Endothelial cell of umbilical vein (primary cell): ENCODE results near the gene TMEM81. TPM values are rescaled to one million over a fixed set of nuclear protein-coding genes. Genes with fewer than 3 reads are reported as not detected.

ENCODE experiments used
- BruUV-seq: library from RNA; stranded (reverse); fragments of 400-500 nt; replicated peaks from 2 replicates; lab custom pipeline; 2021; lab: Mats Ljungman, UMichigan
- CTCF ChIA-PET: fragments of 300-600, 350-600 bp; sonication (Branson Sonifier 250); formaldehyde crosslinking; loops from one replicate; lab custom pipeline; 2021; ENCODE audit warnings: antibody characterized with exemption, inconsistent platforms; lab: Charles Lee
- POLR2A ChIA-PET: fragments of 300-600, 350-600 bp; sonication (Branson Sonifier 250); formaldehyde crosslinking; loops from one replicate; lab custom pipeline; 2021; ENCODE audit warnings: antibody characterized with exemption, inconsistent platforms; lab: Charles Lee
- DNase-seq: peaks from one replicate; pipeline ENCODE4 v3.0.0-alpha.2; 2011; ENCODE audit warnings: low read depth, low spot score
- FAIRE-seq: peaks from 2 replicates; lab custom pipeline; 2011; peaks lifted over from hg19 to GRCh38; lab: Jason Lieb, UNC
- H2AFZ ChIP-seq: 2 replicates; pipeline ENCODE4 v1.6.0; 2012; ENCODE audit warnings: low read depth, low read length, control low read depth, inconsistent platforms
- H3K27ac ChIP-seq: 2 replicates; pipeline ENCODE4 v1.5.1; 2011; ENCODE audit warnings: low read depth, mild to moderate bottlenecking, control low read depth, low read length, moderate library complexity; ENCODE audit not compliant: insufficient read depth
- H3K27me3 ChIP-seq, 2 experiments: 2 replicates each; pipeline versions ENCODE4 v1.6.0 to v1.6.1; 2011; ENCODE audit warnings: low read length in 2 of 2, mixed read lengths in 1 of 2; ENCODE audit not compliant: control insufficient read depth in 2 of 2, insufficient read depth in 2 of 2
- H3K36me3 ChIP-seq, 2 experiments: 2 replicates in 1 of 2; 3 replicates in 1 of 2; pipeline ENCODE4 v1.5.1; 2011; ENCODE audit warnings: low read length in 2 of 2, mild to moderate bottlenecking in 1 of 2, moderate library complexity in 1 of 2; ENCODE audit not compliant: control insufficient read depth in 2 of 2, insufficient read depth in 2 of 2; ENCODE audit errors: extremely low read depth in 1 of 2
- H3K4me1 ChIP-seq: 3 replicates; pipeline ENCODE4 v1.5.1; 2011; ENCODE audit warnings: mild to moderate bottlenecking, low read length; ENCODE audit not compliant: control insufficient read depth, insufficient read depth; ENCODE audit errors: extremely low read depth
- H3K4me2 ChIP-seq: 2 replicates; pipeline ENCODE4 v1.6.1; 2011; ENCODE audit warnings: low read length, control low read depth, mixed read lengths; ENCODE audit not compliant: insufficient read depth
- H3K4me3 ChIP-seq, 3 experiments: fragments of 200-600 bp in 1 of 3; sonication (generic), shearing (Covaris generic) in 1 of 3; replicated peaks in 1 of 3; 2 replicates each; pipeline ENCODE4 v1.5.1; 2011 to 2016; ENCODE audit warnings: control low read depth in 3 of 3, low read length in 3 of 3, mild to moderate bottlenecking in 2 of 3, inconsistent platforms in 1 of 3, low read depth in 1 of 3, moderate library complexity in 1 of 3; ENCODE audit not compliant: insufficient read depth in 1 of 3
- H3K79me2 ChIP-seq: 2 replicates; pipeline ENCODE4 v1.6.0; 2012; ENCODE audit warnings: low read length, inconsistent platforms; ENCODE audit not compliant: control insufficient read depth, insufficient read depth
- H3K9ac ChIP-seq: replicated peaks from 2 replicates; pipeline ENCODE3; 2011; ENCODE audit warnings: low read length, control low read depth; ENCODE audit not compliant: insufficient read depth; ENCODE audit errors: extremely low read depth
- H3K9me1 ChIP-seq: replicated peaks from 3 replicates; pipeline ENCODE4 v1.6.0; 2011; ENCODE audit warnings: mild to moderate bottlenecking, low read length; ENCODE audit not compliant: control insufficient read depth, insufficient read depth; ENCODE audit errors: extremely low read depth
- H3K9me3 ChIP-seq: replicated peaks from 2 replicates; pipeline ENCODE4 v1.5.1; 2012; ENCODE audit warnings: low read length, inconsistent platforms; ENCODE audit not compliant: control insufficient read depth, insufficient read depth
- H4K20me1 ChIP-seq: replicated peaks from 2 replicates; pipeline ENCODE3; 2011; ENCODE audit warnings: mild to moderate bottlenecking, low read length; ENCODE audit not compliant: control insufficient read depth, insufficient read depth; ENCODE audit errors: extremely low read depth
- EZH2 ChIP-seq: IDR thresholded peaks from 2 replicates; pipeline ENCODE4 v1.6.1; 2012; ENCODE audit warnings: borderline replicate concordance, low read depth, mild to moderate bottlenecking, moderate library complexity, low read length, inconsistent platforms; ENCODE audit not compliant: severe bottlenecking
- FOS ChIP-seq: IDR thresholded peaks from 2 replicates; pipeline ENCODE4 v1.6.1; 2011; ENCODE audit warnings: mild to moderate bottlenecking, low read length, moderate library complexity, borderline replicate concordance; ENCODE audit not compliant: insufficient read depth
- GATA2 ChIP-seq: IDR thresholded peaks from 2 replicates; pipeline ENCODE4 v1.7.0; 2011; ENCODE audit warnings: low read depth, mild to moderate bottlenecking, moderate library complexity, mixed read lengths, low read length; ENCODE audit not compliant: insufficient read length, insufficient read depth
- JUN ChIP-seq: IDR thresholded peaks from 2 replicates; pipeline ENCODE4 v1.6.1; 2011; ENCODE audit warnings: borderline replicate concordance, low read depth; ENCODE audit not compliant: insufficient read length, insufficient read depth
- MYC ChIP-seq: IDR thresholded peaks from one replicate; pipeline ENCODE4 v1.6.1; 2011; ENCODE audit warnings: mild to moderate bottlenecking, low read depth, low read length
- POLR2A ChIP-seq: IDR thresholded peaks from 2 replicates; pipeline ENCODE4 v1.6.1; 2012; ENCODE audit warnings: low read depth, mild to moderate bottlenecking, control low read depth, low read length
- POLR2AphosphoS5 ChIP-seq: IDR thresholded peaks from 2 replicates; pipeline ENCODE4 v1.6.1; 2012; ENCODE audit warnings: low read depth, mild to moderate bottlenecking, control low read depth, low read length, moderate library complexity; ENCODE audit not compliant: insufficient read depth
- dilution Hi-C: fragments of 300-500 bp; cut with MboI; formaldehyde crosslinking; loops from one replicate; pipeline ENCODE4 v1.15.0; 2019; ENCODE audit warnings: low sequenced_read_pairs; ENCODE audit not compliant: extremely low pct_ligation_motif_present
- intact Hi-C: fragments of 100-400 bp; cut with micrococcal nuclease; formaldehyde crosslinking; loops from one replicate; pipeline ENCODE4 v1.10.0; 2022
- polyA plus RNA-seq, 4 experiments: library from polyadenylated mRNA; depleted of rRNA in 3 of 4; stranded (reverse) in 3 of 4; unstranded in 1 of 4; fragments of >200 nt; gene quantifications; 2 replicates each; pipeline versions ENCODE4 v1.2.1 to v1.2.3, GENCODE V29; 2011 to 2012; ENCODE audit warnings: missing spikeins in 1 of 4
- total RNA-seq: library from RNA; stranded (reverse); gene quantifications from 2 replicates; pipeline ENCODE4 v1.2.3, GENCODE V29; 2021
- TF ChIP-seq, protein P1 (sequence below), 2 donors: IDR thresholded peaks; 1 replicate in 1 of 2; 2 replicates in 1 of 2; pipeline ENCODE4 v1.5.1; 2011; ENCODE audit warnings: low read length in 2 of 2, mild to moderate bottlenecking in 2 of 2, moderate library complexity in 2 of 2, control low read depth in 1 of 2, inconsistent platforms in 1 of 2, low read depth in 1 of 2; ENCODE audit not compliant: insufficient read depth in 1 of 2; ENCODE audit errors: extremely low read depth in 1 of 2
- TF ChIP-seq, protein P2 (sequence below): IDR thresholded peaks from 2 replicates; pipeline ENCODE4 v1.6.1; 2011; ENCODE audit not compliant: insufficient read depth, insufficient read length

Gene TMEM81
- total and polyA plus RNA-seq, 2 donors (not counting 3 experiments of a cell fraction or from before 2014, with no cell fraction given): 1.5 to 2.9 TPM

DNA sequence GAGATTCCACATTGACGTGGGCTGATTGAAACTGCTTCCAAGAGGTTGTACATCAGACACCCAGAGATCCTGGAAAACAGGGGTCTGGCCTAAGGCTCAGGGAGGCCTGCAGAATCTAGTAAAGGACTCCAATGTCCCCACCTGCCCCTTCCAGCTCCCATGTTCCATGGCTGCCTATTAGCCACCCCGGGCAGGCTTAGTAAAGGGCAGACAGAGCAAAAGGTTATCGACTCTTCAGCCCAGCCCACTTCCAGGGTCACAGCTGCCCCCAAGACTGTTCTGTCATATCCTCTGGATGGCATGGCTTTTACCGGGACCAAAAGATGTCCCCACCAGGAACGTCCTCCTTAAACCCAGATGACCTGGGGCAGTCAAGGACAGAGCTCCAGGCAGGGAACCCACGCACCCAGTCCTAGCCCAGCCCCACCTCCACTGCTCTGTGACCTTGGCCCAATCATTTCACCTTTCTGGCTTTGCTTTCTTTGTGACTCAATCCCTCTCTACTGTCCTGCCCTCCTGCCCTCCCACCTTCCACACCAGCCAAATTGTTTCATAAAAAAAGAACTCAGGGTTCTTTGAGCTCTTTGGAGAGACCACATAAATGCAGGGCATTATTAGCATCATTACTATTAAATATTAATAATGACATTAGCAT lies 46.0 kb downstream of the TMEM81 start:
- Histone ChIP-seq H3K9ac (no peak overlapping the region), H4K20me1 (no peaks in the 10 kb centered on the region), H3K4me3 (no peak overlapping the region), H3K4me2 (no peak overlapping the region), H3K9me1 (no peaks in the 10 kb centered on the region), H3K36me3 (no peaks in the 10 kb centered on the region), H3K9me3 (no peaks in the 10 kb centered on the region), H3K27me3 (peaks cover 14 to 21% of the 10 kb centered on the region in 2 experiments), H3K4me1 (no peaks in the 10 kb centered on the region), H3K27ac (no peak overlapping the region), H2AFZ (no peak overlapping the region), H3K79me2 (no peaks in the 10 kb centered on the region)
- no peak for DNase-seq
- dilution Hi-C loops: no loop called here
- no TSS peak for BruUV-seq
- CTCF ChIA-PET: interaction anchor here (0.7 to 3.2 kb wide), 4 partner anchors 10 to 447 kb away, joined by 3 to 24 read pairs (median 3); no protein-coding TSS in a partner anchor
- intact Hi-C loops: no loop called here
- FAIRE-seq: no peak
- POLR2A ChIA-PET: no interaction called here
- no peak for TF ChIP-seq POLR2A
- no peak for TF ChIP-seq FOS
- TF ChIP-seq, protein P1, sequence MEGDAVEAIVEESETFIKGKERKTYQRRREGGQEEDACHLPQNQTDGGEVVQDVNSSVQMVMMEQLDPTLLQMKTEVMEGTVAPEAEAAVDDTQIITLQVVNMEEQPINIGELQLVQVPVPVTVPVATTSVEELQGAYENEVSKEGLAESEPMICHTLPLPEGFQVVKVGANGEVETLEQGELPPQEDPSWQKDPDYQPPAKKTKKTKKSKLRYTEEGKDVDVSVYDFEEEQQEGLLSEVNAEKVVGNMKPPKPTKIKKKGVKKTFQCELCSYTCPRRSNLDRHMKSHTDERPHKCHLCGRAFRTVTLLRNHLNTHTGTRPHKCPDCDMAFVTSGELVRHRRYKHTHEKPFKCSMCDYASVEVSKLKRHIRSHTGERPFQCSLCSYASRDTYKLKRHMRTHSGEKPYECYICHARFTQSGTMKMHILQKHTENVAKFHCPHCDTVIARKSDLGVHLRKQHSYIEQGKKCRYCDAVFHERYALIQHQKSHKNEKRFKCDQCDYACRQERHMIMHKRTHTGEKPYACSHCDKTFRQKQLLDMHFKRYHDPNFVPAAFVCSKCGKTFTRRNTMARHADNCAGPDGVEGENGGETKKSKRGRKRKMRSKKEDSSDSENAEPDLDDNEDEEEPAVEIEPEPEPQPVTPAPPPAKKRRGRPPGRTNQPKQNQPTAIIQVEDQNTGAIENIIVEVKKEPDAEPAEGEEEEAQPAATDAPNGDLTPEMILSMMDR (IDR thresholded peaks at IDR 0.05; ENCODE audit: extremely low read depth in 1 of 2, insufficient read depth in 1 of 2, low read depth in 1 of 2, low read length in 2 of 2): no peak
- TF ChIP-seq, protein P2, sequence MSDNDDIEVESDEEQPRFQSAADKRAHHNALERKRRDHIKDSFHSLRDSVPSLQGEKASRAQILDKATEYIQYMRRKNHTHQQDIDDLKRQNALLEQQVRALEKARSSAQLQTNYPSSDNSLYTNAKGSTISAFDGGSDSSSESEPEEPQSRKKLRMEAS: no peak
- no peak for TF ChIP-seq GATA2
- TF ChIP-seq MYC: no peak
- no peak for TF ChIP-seq EZH2
- no peak for TF ChIP-seq JUN
- TF ChIP-seq POLR2AphosphoS5: no peak
